Measurements from ENCODE around the gene OR10A2.

OR10A2 gene

DNA sequence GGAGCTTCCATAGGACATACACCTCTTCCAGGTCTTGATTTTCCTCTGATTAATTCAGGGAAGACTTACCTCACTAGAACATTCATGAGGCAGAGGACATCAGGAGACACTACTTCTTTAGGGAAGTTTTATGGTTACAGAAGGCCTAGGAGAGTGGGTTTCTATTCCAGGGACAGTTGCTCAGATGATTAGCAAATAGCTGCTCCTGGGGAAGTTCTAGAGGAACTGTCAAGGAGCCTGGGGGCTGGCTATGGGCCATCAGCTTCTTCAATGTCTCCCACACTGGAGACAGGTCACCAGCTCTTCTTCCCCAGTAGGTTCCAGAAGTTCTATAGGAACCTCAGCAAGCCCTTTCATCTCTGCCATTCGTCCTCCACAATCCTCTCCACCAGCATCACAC is 28.8 kb upstream of the OR10A2 start:
- TF ChIP-seq, protein P1, sequence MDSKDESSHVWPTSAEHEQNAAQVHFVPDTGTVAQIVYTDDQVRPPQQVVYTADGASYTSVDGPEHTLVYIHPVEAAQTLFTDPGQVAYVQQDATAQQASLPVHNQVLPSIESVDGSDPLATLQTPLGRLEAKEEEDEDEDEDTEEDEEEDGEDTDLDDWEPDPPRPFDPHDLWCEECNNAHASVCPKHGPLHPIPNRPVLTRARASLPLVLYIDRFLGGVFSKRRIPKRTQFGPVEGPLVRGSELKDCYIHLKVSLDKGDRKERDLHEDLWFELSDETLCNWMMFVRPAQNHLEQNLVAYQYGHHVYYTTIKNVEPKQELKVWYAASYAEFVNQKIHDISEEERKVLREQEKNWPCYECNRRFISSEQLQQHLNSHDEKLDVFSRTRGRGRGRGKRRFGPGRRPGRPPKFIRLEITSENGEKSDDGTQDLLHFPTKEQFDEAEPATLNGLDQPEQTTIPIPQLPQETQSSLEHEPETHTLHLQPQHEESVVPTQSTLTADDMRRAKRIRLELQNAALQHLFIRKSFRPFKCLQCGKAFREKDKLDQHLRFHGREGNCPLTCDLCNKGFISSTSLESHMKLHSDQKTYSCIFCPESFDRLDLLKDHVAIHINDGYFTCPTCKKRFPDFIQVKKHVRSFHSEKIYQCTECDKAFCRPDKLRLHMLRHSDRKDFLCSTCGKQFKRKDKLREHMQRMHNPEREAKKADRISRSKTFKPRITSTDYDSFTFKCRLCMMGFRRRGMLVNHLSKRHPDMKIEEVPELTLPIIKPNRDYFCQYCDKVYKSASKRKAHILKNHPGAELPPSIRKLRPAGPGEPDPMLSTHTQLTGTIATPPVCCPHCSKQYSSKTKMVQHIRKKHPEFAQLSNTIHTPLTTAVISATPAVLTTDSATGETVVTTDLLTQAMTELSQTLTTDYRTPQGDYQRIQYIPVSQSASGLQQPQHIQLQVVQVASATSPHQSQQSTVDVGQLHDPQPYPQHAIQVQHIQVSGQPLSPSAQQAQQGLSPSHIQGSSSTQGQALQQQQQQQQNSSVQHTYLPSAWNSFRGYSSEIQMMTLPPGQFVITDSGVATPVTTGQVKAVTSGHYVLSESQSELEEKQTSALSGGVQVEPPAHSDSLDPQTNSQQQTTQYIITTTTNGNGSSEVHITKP (tag by site-specific recombination; IDR thresholded peaks at IDR 0.05), result no peak
- TF ChIP-seq ZBTB11 (tag by site-specific recombination; conservative IDR thresholded peaks at IDR 0.05; ENCODE audit: low read depth) (no peak), MZF1 (tag by site-specific recombination; IDR thresholded peaks at IDR 0.05; ENCODE audit: borderline replicate concordance) (no peak), GLIS2 (tag by site-specific recombination; IDR thresholded peaks at IDR 0.05) (no peak), SALL2 (tag by site-specific recombination; IDR thresholded peaks at IDR 0.05; ENCODE audit: borderline replicate concordance) (no peak), HOXD13 (CRISPR knock-in tag; IDR thresholded peaks at IDR 0.05; ENCODE audit: borderline replicate concordance) (no peak), ZNF311 (tag by site-specific recombination; IDR thresholded peaks at IDR 0.05; ENCODE audit: borderline replicate concordance) (no peak), ZNF341 (tag by site-specific recombination; IDR thresholded peaks at IDR 0.05; ENCODE audit: low read depth) (no peak), ZNF19 (tag by site-specific recombination; IDR thresholded peaks at IDR 0.05; ENCODE audit: low read depth) (no peak), ZNF362 (tag by site-specific recombination; IDR thresholded peaks at IDR 0.05) (no peak), ZBTB10 (tag by site-specific recombination; IDR thresholded peaks at IDR 0.05) (no peak), ZNF785 (tag by site-specific recombination; IDR thresholded peaks at IDR 0.05) (no peak), ZNF214 (tag by site-specific recombination; IDR thresholded peaks at IDR 0.05; ENCODE audit: borderline replicate concordance) (no peak), ZNF624 (tag by site-specific recombination; IDR thresholded peaks at IDR 0.05) (no peak), ZNF114 (tag by site-specific recombination; IDR thresholded peaks at IDR 0.05) (no peak), ZNF423 (tag by site-specific recombination; IDR thresholded peaks at IDR 0.05) (no peak), ZNF48 (tag by site-specific recombination; IDR thresholded peaks at IDR 0.05) (no peak), ZBTB26 (tag by site-specific recombination; optimal IDR thresholded peaks at IDR 0.05) (no peak), GLIS1 (tag by site-specific recombination; IDR thresholded peaks at IDR 0.05) (no peak)
- TF ChIP-seq, protein P2, sequence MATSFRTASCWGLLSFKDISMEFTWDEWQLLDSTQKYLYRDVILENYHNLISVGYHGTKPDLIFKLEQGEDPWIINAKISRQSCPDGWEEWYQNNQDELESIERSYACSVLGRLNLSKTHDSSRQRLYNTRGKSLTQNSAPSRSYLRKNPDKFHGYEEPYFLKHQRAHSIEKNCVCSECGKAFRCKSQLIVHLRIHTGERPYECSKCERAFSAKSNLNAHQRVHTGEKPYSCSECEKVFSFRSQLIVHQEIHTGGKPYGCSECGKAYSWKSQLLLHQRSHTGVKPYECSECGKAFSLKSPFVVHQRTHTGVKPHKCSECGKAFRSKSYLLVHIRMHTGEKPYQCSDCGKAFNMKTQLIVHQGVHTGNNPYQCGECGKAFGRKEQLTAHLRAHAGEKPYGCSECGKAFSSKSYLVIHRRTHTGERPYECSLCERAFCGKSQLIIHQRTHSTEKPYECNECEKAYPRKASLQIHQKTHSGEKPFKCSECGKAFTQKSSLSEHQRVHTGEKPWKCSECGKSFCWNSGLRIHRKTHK (tag by site-specific recombination; IDR thresholded peaks at IDR 0.05), result no peak
- ChIA-PET POLR2A (no interaction called here), CTCF (interaction anchor here (1.2 to 1.7 kb wide), 2 partner anchors 22 to 76 kb away, joined by 3 to 9 read pairs; no protein-coding TSS in a partner anchor)
- H3K36me3 ChIP-seq (ENCODE audit: control insufficient read depth in 2 of 2, insufficient read depth in 1 of 2, low read length in 2 of 2), result no peaks in the 10 kb centered on the region
- no peak overlapping the region for H3K27ac ChIP-seq (ENCODE audit: extremely low read depth, low read depth, low read length)
- H3K4me1 ChIP-seq (ENCODE audit: control insufficient read depth, insufficient read depth, low read length), result no peaks in the 10 kb centered on the region
- no peak overlapping the region for H3K4me3 ChIP-seq (ENCODE audit: low read depth, low read length)
- H3K9me3 ChIP-seq (ENCODE audit: control insufficient read depth, insufficient read depth, low read depth, low read length), result no peaks in the 10 kb centered on the region
